Spleen (tissue), 11 donors: ENCODE results near the gene GLA. TPM values are rescaled to one million over a fixed set of nuclear protein-coding genes. Genes with fewer than 3 reads are reported as not detected.

Experiments used
- DNase-seq: peaks from one replicate; pipeline ENCODE4 v3.0.0-alpha.2; 2020
- H3K27ac ChIP-seq, 8 donors: fragments of 200-600 bp; sonication (generic) in 7 of 8; 1 replicate in 4 of 8; 2 replicates in 4 of 8; pipeline versions ENCODE4 v1.5.0 to v1.8.0; 2016 to 2021; ENCODE audit warnings: inconsistent platforms in 4 of 8, mild to moderate bottlenecking in 4 of 8, moderate library complexity in 1 of 8
- H3K27me3 ChIP-seq, 7 donors: fragments of 200-600 bp; sonication (generic) in 6 of 7; replicated peaks in 1 of 7; 1 replicate in 4 of 7; 2 replicates in 3 of 7; pipeline versions ENCODE4 v1.5.0 to v1.8.0; 2016 to 2021; ENCODE audit warnings: inconsistent platforms in 3 of 7, mild to moderate bottlenecking in 1 of 7
- H3K36me3 ChIP-seq, 6 donors: fragments of 200-600 bp; sonication (generic) in 5 of 6; 1 replicate in 4 of 6; 2 replicates in 2 of 6; pipeline versions ENCODE4 v1.5.0 to v1.8.0; 2016 to 2021; ENCODE audit warnings: inconsistent platforms in 2 of 6
- H3K4me1 ChIP-seq, 6 donors: fragments of 200-600 bp; sonication (generic) in 5 of 6; 1 replicate in 3 of 6; 2 replicates in 3 of 6; pipeline versions ENCODE4 v1.5.0 to v1.8.0; 2016 to 2021; ENCODE audit warnings: inconsistent platforms in 3 of 6
- H3K4me3 ChIP-seq, 8 donors: fragments of 200-600 bp; sonication (generic) in 7 of 8; 1 replicate in 4 of 8; 2 replicates in 4 of 8; pipeline versions ENCODE4 v1.5.0 to v1.8.0; 2016 to 2021; ENCODE audit warnings: inconsistent platforms in 4 of 8, mild to moderate bottlenecking in 4 of 8, moderate library complexity in 2 of 8
- H3K9me3 ChIP-seq, 8 donors: fragments of 200-600 bp; sonication (generic) in 7 of 8; 1 replicate in 4 of 8; 2 replicates in 4 of 8; pipeline versions ENCODE4 v1.5.0 to v1.8.0; 2016 to 2021; ENCODE audit warnings: inconsistent platforms in 4 of 8
- POLR2A ChIP-seq, 3 donors: fragments of 450-650 bp; IDR thresholded peaks; one replicate each; pipeline ENCODE4 v1.5.1; 2017; ENCODE audit warnings: antibody characterized with exemption in 3 of 3, mild to moderate bottlenecking in 1 of 3
- POLR2AphosphoS5 ChIP-seq, 3 donors: sonication (generic); formaldehyde crosslinking; IDR thresholded peaks; one replicate each; pipeline ENCODE4 v1.5.1; 2017; ENCODE audit warnings: antibody characterized with exemption in 3 of 3
- WGBS, 5 donors: extraction: QIAGEN DNeasy Blood & Tissue Kit in 3 of 5; methylation state at CpG; one replicate each; pipeline versions ENCODE4 v1.1.5 to v1.1.7; 2013 to 2018; 5-methylcytosine and 5-hydroxymethylcytosine counted together
- intact Hi-C: fragments of 100-400 bp; cut with DNase I; formaldehyde crosslinking; loops from one replicate; pipeline ENCODE4 v1.15.0; 2023; ENCODE audit warnings: low total_unique reads
- polyA plus RNA-seq, 3 donors: library from polyadenylated mRNA; stranded (reverse); fragments of 200-250 nt; gene quantifications; one replicate each; pipeline ENCODE4 v1.2.1, GENCODE V29; 2013
- total RNA-seq, 7 donors: library from RNA; depleted of rRNA in 3 of 7; stranded (reverse); fragments of >200 nt in 3 of 7; fragmentation: NEBNext Ultra II Directional in 4 of 7; extraction: Animal tissue kit (Norgen Biotek cat#: 25700) in 4 of 7; gene quantifications; one replicate each; pipeline versions ENCODE4 v1.1.0 to v1.2.1, GENCODE V29; 2016 to 2021
- TF ChIP-seq, protein P1 (sequence below), 11 experiments: fragments of 200-600 bp in 7 of 11; fragments of 450-650 bp in 4 of 11; sonication (generic) in 4 of 11; IDR thresholded peaks in 8 of 11; conservative IDR thresholded peaks in 3 of 11; 1 replicate in 7 of 11; 2 replicates in 4 of 11; pipeline versions ENCODE4 v1.4.0 to v1.8.0; 2016 to 2021; ENCODE audit warnings: antibody characterized with exemption in 11 of 11, inconsistent platforms in 4 of 11, mild to moderate bottlenecking in 1 of 11
- donor health status: healthy with polysubstance abuse.
- donor health status: DM: no; HTN: no; CAD: no; lungs with moderate emphysema.
- donor health status: DM: no; HTN: no; CAD: no.
- donor health status: Bipolar disorder and iron deficiency.
- donor health status: healthy.
- donor health status: DM: no; HTN: no; CAD: no.
- donor health status: DM: yes; HTN: yes; CAD: no.

Gene GLA
- total and polyA plus RNA-seq, 10 donors, result 22.9 to 38.5 (median 31.2) TPM

DNA sequence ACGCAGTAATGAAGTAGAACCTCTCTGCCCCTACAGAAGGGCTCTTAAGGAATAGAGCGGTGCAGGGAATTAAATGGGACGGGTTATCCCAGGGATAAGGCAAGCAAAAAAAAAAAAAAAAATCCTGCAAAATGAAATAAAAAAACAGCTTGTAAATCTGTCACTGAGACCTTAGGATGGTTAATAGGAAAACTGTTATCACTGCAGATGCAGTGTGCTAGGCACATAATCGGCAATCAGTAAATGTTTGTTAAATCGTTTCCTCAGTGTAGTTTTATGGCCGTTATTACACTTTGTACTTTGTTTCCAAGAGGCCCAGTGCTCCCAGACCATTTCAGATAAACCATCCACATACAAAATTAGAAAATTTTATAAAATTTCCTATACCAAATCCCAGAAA lies 1.3 kb upstream of the GLA start:
- Histone ChIP-seq H3K4me1 (peaks cover 14 to 66% (median 37%) of the 10 kb centered on the region in 6 donors), H3K4me3 (peak overlapping the region; percentile 42 to 73 (median 50)), H3K36me3 (peaks cover 0 to 26% (median 8%) of the 10 kb centered on the region in 6 donors), H3K27ac (peak overlapping the region; percentile 90 to 97 (median 93)), H3K9me3 (no peaks in the 10 kb centered on the region), H3K27me3 (no peaks in the 10 kb centered on the region)
- DNase-seq, result no peak
- intact Hi-C loops, result no loop called here
- TF ChIP-seq POLR2A (IDR thresholded peaks at IDR 0.05), result no peak
- TF ChIP-seq, protein P1, sequence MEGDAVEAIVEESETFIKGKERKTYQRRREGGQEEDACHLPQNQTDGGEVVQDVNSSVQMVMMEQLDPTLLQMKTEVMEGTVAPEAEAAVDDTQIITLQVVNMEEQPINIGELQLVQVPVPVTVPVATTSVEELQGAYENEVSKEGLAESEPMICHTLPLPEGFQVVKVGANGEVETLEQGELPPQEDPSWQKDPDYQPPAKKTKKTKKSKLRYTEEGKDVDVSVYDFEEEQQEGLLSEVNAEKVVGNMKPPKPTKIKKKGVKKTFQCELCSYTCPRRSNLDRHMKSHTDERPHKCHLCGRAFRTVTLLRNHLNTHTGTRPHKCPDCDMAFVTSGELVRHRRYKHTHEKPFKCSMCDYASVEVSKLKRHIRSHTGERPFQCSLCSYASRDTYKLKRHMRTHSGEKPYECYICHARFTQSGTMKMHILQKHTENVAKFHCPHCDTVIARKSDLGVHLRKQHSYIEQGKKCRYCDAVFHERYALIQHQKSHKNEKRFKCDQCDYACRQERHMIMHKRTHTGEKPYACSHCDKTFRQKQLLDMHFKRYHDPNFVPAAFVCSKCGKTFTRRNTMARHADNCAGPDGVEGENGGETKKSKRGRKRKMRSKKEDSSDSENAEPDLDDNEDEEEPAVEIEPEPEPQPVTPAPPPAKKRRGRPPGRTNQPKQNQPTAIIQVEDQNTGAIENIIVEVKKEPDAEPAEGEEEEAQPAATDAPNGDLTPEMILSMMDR (IDR thresholded peaks at IDR 0.05 in 8 of 11, conservative IDR thresholded peaks at IDR 0.05 in 3 of 11), result no peak
- TF ChIP-seq POLR2AphosphoS5 (IDR thresholded peaks at IDR 0.05), result no peak
- WGBS, 5 donors, result 5 to 46% (median 7%) methylated on average over 6 of the region's 6 CpGs

DNA sequence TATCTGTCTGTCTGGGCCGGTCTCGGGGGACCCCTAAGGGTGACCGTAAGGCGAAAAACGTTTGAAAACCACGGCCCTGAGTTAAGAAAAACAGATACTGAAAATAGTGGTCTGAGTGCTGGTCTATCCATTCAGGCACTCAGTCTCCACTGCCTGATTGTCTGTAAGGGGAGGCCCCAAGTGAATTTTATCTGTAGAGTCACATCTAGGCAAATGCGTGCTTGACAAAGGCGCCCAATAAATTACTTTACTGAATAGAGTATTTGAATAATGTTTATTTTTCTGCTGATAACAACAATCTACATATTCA lies 762 bp upstream of the GLA start:
- H3K4me1 ChIP-seq, result peaks cover 14 to 61% (median 36%) of the 10 kb centered on the region in 6 donors
- WGBS, 5 donors, result 0 to 35% (median 0%) methylated on average over 8 of the region's 8 CpGs
- peak overlapping the region; percentile 90 to 97 (median 93) for H3K27ac ChIP-seq
- H3K36me3 ChIP-seq, result peaks cover 0 to 24% (median 8%) of the 10 kb centered on the region in 6 donors
- intact Hi-C loops, result no loop called here
- no peak for TF ChIP-seq POLR2AphosphoS5 (IDR thresholded peaks at IDR 0.05)
- TF ChIP-seq, protein P1 (IDR thresholded peaks at IDR 0.05 in 8 of 11, conservative IDR thresholded peaks at IDR 0.05 in 3 of 11), result no peak
- TF ChIP-seq POLR2A (IDR thresholded peaks at IDR 0.05), result no peak
- peak overlapping the region; percentile 42 to 73 (median 50) for H3K4me3 ChIP-seq
- H3K27me3 ChIP-seq, result no peaks in the 10 kb centered on the region
- H3K9me3 ChIP-seq, result no peaks in the 10 kb centered on the region
- DNase-seq, result no peak

DNA sequence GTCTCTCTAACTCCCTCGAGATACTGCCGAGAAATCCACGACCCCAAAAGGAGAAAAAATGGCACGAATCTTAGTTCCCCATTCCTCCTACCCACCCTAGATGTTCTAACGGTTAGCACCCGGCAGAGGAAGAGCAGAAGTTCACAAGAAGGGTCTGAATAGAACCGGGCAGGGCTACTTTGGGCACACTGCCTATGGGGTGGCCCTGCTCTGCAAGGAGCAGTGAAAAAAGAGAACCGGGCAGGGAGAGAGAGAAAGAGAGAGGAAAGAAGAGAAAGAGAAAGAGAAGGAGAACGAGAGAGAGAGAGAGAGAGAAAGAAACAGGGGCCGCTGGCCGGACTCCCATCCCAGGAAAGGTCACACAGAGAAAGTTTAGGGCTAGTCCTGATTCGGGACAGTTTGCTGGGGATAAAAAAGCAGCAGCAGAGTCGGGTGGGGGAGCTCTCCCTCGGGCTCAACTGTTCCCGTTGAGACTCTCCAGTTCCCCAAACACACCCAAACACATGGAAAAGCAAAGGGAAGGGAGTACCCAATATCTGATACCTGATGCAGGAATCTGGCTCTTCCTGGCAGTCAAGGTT lies 468 bp downstream of the GLA start:
- H3K36me3 ChIP-seq, result peaks cover 0 to 24% (median 3%) of the 10 kb centered on the region in 6 donors
- no peak for DNase-seq
- intact Hi-C loops, result no loop called here
- H3K4me3 ChIP-seq, result peak overlapping the region; percentile 31 to 73 (median 52)
- H3K4me1 ChIP-seq, result peaks cover 14 to 49% (median 34%) of the 10 kb centered on the region in 6 donors
- peak overlapping the region; percentile 51 to 97 (median 93) for H3K27ac ChIP-seq
- WGBS, 5 donors, result 0 to 32% (median 1%) methylated on average over 12 to 15 of the region's 15 CpGs
- H3K9me3 ChIP-seq, result no peaks in the 10 kb centered on the region
- H3K27me3 ChIP-seq, result no peaks in the 10 kb centered on the region
- TF ChIP-seq, protein P1 (IDR thresholded peaks at IDR 0.05 in 8 of 11, conservative IDR thresholded peaks at IDR 0.05 in 3 of 11), result no peak

DNA sequence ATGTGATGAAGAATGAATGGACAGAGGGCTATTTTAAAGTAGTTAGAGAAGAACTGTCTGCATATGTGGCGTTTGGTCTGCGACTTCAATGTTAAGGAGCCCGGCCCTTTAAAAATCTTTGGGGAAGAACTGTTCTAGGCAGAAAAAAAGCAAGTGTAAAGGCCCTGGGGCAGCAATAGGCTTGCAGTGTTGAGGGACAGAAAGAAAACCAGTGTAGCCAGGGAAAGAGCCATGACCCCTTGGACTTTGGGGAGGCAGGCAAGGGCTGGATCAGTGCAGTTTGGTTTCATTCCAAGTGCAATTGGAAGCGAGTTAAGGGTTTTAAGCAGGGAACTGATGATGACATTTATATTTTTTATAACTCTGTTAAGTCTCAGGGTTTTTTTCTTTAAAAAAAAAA lies 7.9 kb downstream of the GLA start:
- intact Hi-C loops, result no loop called here
- Histone ChIP-seq H3K9me3 (no peaks in the 10 kb centered on the region), H3K4me1 (peaks cover 0 to 6% (median 0%) of the 10 kb centered on the region in 6 donors), H3K4me3 (no peak overlapping the region), H3K27me3 (no peaks in the 10 kb centered on the region), H3K36me3 (peaks cover 0 to 86% (median 3%) of the 10 kb centered on the region in 6 donors), H3K27ac (no peak overlapping the region)
- TF ChIP-seq POLR2AphosphoS5 (IDR thresholded peaks at IDR 0.05), result no peak
- TF ChIP-seq, protein P1 (IDR thresholded peaks at IDR 0.05 in 8 of 11, conservative IDR thresholded peaks at IDR 0.05 in 3 of 11), result no peak
- no peak for TF ChIP-seq POLR2A (IDR thresholded peaks at IDR 0.05)
- 80 to 96% (median 94%) methylated on average over 4 of the region's 4 CpGs for WGBS, 5 donors
- DNase-seq, result no peak
